ENCODE data around the gene PRKCB. TPM values are rescaled to one million over a fixed set of nuclear protein-coding genes. Genes with fewer than 3 reads are reported as not detected.
A peak's percentile ranks its signal among the peaks of the same experiment; 100 is the strongest.

Gene PRKCB
- total RNA-seq: 1 to 10 TPM; 2.0 to 8.6 (median 4.0) TPM

- H3K36me3 ChIP-seq: no peaks in the 10 kb centered on the region
- H3K4me1 ChIP-seq: peaks cover 0 to 24% of the 10 kb centered on the region in 2 donors
- TF ChIP-seq POLR2A (IDR thresholded peaks at IDR 0.05) (peak in 1 of 2 donors; percentile 11), CTCF (IDR thresholded peaks at IDR 0.05) (no peak)
- DNase-seq: peak; percentile 32 to 42
- 0 to 1% methylated on average over 21 to 25 of the region's 63 CpGs for WGBS, 2 donors
- no peak within 1 kb of the TSS for H3K27ac ChIP-seq
- intact Hi-C loops (cut with DNase I): no loop called here
- H3K27me3 ChIP-seq: no peaks in the 10 kb centered on the region
- H3K4me3 ChIP-seq (replicated peaks in 1 of 3): peak within 1 kb of the TSS in 1 of 3 donors; percentile 44
- no peaks in the 10 kb centered on the region for H3K9me3 ChIP-seq
These were observed at the start of gene PRKCB for GRCh38 chr16:23835390-23836077. PRKCB (plus strand) TSS chr16:23835983.

DNA sequence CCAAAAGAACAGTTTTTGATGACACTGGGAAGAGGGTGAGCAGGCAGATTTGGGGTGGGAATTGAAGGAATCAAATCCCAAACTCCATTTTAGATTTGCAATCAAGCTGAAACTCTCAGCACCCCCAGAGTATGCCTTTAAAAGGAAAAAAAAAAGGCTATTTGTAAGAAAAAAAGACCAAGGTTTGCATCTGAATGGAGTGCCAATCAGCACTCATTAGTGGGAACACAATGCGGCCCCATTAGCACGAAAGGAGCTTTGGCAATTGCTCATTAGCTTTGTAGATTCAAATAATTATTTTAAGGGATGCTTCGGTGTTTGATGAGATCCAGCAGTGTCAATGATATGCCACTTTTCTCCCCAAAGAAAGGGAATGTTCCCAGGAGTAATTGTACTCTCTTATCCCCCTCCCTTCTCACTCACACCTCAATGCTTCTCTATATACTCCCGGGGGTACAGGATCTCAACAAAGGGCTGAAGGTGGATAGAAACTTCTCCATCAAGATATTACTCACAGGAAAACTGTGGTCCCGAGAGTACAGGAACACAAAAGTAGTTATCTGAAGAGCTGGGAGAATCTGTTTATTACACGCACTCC is 48.7 kb upstream of the PRKCB start:
- intact Hi-C loops (cut with DNase I): no loop called here
- no peaks in the 10 kb centered on the region for H3K9me3 ChIP-seq
- no peak overlapping the region for H3K27ac ChIP-seq
- H3K4me3 ChIP-seq (replicated peaks in 1 of 3): no peak overlapping the region
- WGBS, 2 donors: 32 to 38% methylated on average over 6 of the region's 6 CpGs
- DNase-seq: no peak
- no peaks in the 10 kb centered on the region for H3K36me3 ChIP-seq
- no peaks in the 10 kb centered on the region for H3K27me3 ChIP-seq
- H3K4me1 ChIP-seq: no peaks in the 10 kb centered on the region
- TF ChIP-seq CTCF (IDR thresholded peaks at IDR 0.05): no peak

DNA sequence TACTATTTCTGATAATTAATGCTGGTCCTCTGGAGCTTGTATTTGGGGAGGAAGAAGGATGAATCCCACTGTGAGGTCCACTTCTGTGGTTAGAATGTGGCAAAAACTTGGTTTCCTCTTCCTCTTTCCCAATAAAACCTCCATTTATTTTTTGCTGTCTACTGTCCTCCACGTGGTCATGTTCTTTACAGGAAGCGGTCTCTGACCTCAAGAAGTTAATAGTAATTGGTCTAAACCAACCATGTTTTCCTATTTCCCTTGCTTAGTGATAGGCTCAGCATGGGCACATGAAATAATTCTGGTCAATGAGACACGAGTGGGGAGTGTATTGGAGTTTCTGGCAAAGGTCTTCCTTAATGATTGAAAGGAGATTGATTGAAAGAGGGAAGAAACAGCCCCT is 47.1 kb upstream of the PRKCB start:
- Histone ChIP-seq H3K27ac (no peak overlapping the region), H3K9me3 (no peaks in the 10 kb centered on the region), H3K4me3 (replicated peaks in 1 of 3) (no peak overlapping the region), H3K27me3 (no peaks in the 10 kb centered on the region), H3K4me1 (no peaks in the 10 kb centered on the region), H3K36me3 (no peaks in the 10 kb centered on the region)
- TF ChIP-seq POLR2A (IDR thresholded peaks at IDR 0.05) (no peak), CTCF (IDR thresholded peaks at IDR 0.05) (no peak)
- DNase-seq: no peak
- 68 to 77% methylated on average over 3 of the region's 3 CpGs for WGBS, 2 donors
- intact Hi-C loops (cut with DNase I): no loop called here

- H3K9me3 ChIP-seq: no peaks in the 10 kb centered on the region
- intact Hi-C loops (cut with DNase I): no loop called here
- no peak overlapping the region for H3K27ac ChIP-seq
- no peaks in the 10 kb centered on the region for H3K4me1 ChIP-seq
- WGBS, 2 donors: 86 to 89% methylated on average over 6 of the region's 6 CpGs
- no peaks in the 10 kb centered on the region for H3K27me3 ChIP-seq
- H3K4me3 ChIP-seq (replicated peaks in 1 of 3): no peak overlapping the region
- TF ChIP-seq CTCF (IDR thresholded peaks at IDR 0.05) (no peak), POLR2A (IDR thresholded peaks at IDR 0.05) (no peak)
- no peaks in the 10 kb centered on the region for H3K36me3 ChIP-seq
- DNase-seq: no peak
These were observed 40.4 kb upstream of the PRKCB start for GRCh38 chr16:23795378-23795777.

DNA sequence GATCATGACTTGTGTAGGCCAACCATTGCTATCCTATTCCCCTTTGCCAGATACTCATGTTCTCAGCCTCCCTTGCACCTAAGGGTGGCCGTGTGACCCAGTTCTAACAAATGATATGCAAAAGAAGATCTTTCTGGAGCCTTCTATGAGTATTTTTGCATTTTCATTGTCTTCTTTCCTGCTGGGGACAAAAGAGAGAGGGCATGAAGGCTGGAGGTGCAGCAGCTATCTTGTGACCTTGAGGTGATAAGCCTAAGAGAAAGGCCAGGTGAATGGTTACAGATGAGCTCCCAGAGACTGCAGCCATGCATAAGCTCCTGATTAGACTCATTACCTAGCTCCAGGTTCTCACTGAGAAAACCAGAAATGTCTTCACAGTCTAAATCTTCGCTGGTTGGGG is 38.8 kb upstream of the PRKCB start:
- H3K4me3 ChIP-seq (replicated peaks in 1 of 3): no peak overlapping the region
- H3K36me3 ChIP-seq: no peaks in the 10 kb centered on the region
- no peaks in the 10 kb centered on the region for H3K4me1 ChIP-seq
- TF ChIP-seq POLR2A (IDR thresholded peaks at IDR 0.05) (no peak), CTCF (IDR thresholded peaks at IDR 0.05) (no peak)
- 81 to 89% methylated on average over 2 of the region's 2 CpGs for WGBS, 2 donors
- H3K9me3 ChIP-seq: no peaks in the 10 kb centered on the region
- DNase-seq: no peak
- intact Hi-C loops (cut with DNase I): no loop called here
- no peak overlapping the region for H3K27ac ChIP-seq
- no peaks in the 10 kb centered on the region for H3K27me3 ChIP-seq

Measured in thyroid gland (tissue), 4 donors.